BLaER1 treated with 17β-estradiol and CSF1 and Interleukin-3, amounts not matched to agents 10 nM and 100 nM (cell line): ENCODE results near the gene ATP1A1.

Source experiments
- H3K27ac ChIP-seq, 11 experiments: shearing (Covaris generic); formaldehyde crosslinking; 2 replicates each; pipeline ENCODE4 v1.8.1; 2022
- H3K27me3 ChIP-seq, 11 experiments: shearing (Covaris generic); formaldehyde crosslinking; 2 replicates each; pipeline ENCODE4 v1.8.1; 2022
- H3K36me3 ChIP-seq, 11 experiments: shearing (Covaris generic); formaldehyde crosslinking; 2 replicates each; pipeline ENCODE4 v1.8.1; 2022
- H3K4me1 ChIP-seq, 10 experiments: shearing (Covaris generic); formaldehyde crosslinking; 2 replicates each; pipeline ENCODE4 v1.8.1; 2022
- H3K4me2 ChIP-seq, 11 experiments: shearing (Covaris generic); formaldehyde crosslinking; 2 replicates each; pipeline ENCODE4 v1.8.1; 2022
- H3K4me3 ChIP-seq, 10 experiments: shearing (Covaris generic); formaldehyde crosslinking; 2 replicates each; pipeline ENCODE4 v1.8.1; 2022
- H3K9ac ChIP-seq, 11 experiments: shearing (Covaris generic); formaldehyde crosslinking; 2 replicates each; pipeline ENCODE4 v1.8.1; 2022
- H3K9me3 ChIP-seq, 11 experiments: shearing (Covaris generic); formaldehyde crosslinking; replicated peaks in 1 of 11; 2 replicates each; pipeline ENCODE4 v1.8.1; 2022
- H4K20me1 ChIP-seq, 11 experiments: shearing (Covaris generic); formaldehyde crosslinking; 2 replicates each; pipeline ENCODE4 v1.8.1; 2022
- Cebpa-rat ChIP-seq, 11 experiments: shearing (Covaris generic); IDR thresholded peaks; 2 replicates each; pipeline ENCODE4 v1.8.1; 2022

Gene ATP1A1

DNA sequence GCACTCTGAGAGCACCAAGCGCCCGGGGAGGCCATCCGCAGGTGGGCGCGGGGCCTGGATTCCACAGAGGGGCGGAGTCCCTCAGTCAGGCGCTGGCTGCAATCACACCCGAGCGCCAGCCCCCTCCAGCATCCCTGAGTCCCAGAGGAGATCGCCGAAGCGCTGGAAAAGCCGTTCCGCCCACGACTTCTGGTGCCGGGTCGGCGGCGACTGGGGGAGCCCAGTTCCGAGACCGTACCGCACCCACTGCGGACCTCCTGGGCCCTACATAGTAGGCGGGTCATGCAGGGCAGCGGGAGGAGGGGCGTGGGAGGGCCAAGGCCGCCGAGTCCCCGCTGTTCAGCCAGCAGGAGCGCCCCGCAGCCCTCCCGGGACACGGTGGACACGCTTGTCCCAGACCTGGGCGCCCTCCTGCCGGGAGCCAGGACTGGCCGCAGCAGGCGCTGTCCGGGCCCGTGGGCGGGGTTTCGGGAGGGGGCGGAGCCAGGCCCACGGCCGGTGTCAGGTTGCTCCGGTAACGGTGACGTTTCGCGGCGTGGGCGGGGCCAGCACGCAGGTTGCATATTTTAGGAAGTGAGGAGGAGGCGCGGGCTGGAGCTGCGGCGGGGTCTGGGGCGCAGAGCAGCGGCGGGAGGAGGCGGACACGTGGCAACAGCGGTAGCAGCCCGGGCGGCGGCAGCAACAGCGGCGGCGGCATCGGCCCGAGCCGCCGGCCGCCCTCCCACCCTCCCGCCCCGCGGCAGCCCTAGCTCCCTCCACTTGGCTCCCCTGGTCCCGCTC lies at the start of gene ATP1A1:
Gene ATP1A1, plus strand, starts transcription at position 594 of the 780 bp plus-strand sequence. CDS start 268 bp downstream, outside the sequence.
- H3K27me3 ChIP-seq = 0 out of 22 replicates have a peak, but pooled peaks cover 0 to 6% (median 0%) of the 10 kb centered on the region in 11 experiments
- peak within 1 kb of the TSS; percentile 71 to 90 (median 83) for H3K4me3 ChIP-seq
- H3K36me3 ChIP-seq = peaks cover 0 to 11% (median 0%) of the 10 kb centered on the region in 11 experiments; a peak in 3 of 22 replicates
- H3K9ac ChIP-seq = peak within 1 kb of the TSS; percentile 89 to 98 (median 92)
- peak within 1 kb of the TSS; percentile 80 to 97 (median 92) for H3K27ac ChIP-seq
- peaks cover 25 to 42% (median 41%) of the 10 kb centered on the region in 11 experiments; a peak in 21 of 22 replicates for H4K20me1 ChIP-seq
- TF ChIP-seq Cebpa-rat (IDR thresholded peaks at IDR 0.05) = no peak
- H3K4me2 ChIP-seq = peak within 1 kb of the TSS; percentile 87 to 99 (median 96)
- no peaks in the 10 kb centered on the region for H3K9me3 ChIP-seq
- H3K4me1 ChIP-seq = peaks cover 52 to 59% (median 55%) of the 10 kb centered on the region in 10 experiments

DNA sequence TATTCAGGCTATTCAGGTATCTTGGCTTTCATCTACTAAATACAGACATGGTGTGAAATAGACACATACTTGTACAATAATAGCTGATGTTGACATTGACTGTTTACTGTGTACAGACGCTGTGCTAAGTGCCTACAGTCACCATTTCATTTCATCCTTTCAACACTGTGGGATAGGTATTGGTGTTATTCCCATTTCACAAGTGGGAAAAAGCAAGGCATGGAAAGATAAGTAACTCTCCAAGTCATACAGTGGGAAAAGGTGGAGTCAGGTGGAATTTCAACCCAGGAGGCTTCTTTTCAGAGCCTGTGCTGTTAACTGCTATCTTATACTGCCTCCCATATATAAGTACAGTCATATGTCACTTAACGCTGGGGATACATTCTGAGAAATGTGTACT lies 49.6 kb upstream of the ATP1A1 start:
- TF ChIP-seq Cebpa-rat (IDR thresholded peaks at IDR 0.05) = no peak
- Histone ChIP-seq H3K4me2 (no peak overlapping the region), H3K4me1 (peaks cover 0 to 9% (median 6%) of the 10 kb centered on the region in 10 experiments; a peak in 6 of 20 replicates), H4K20me1 (no peaks in the 10 kb centered on the region), H3K27me3 (no peaks in the 10 kb centered on the region), H3K27ac (no peak overlapping the region), H3K9ac (no peak overlapping the region), H3K9me3 (no peaks in the 10 kb centered on the region), H3K36me3 (no peaks in the 10 kb centered on the region), H3K4me3 (no peak overlapping the region)

DNA sequence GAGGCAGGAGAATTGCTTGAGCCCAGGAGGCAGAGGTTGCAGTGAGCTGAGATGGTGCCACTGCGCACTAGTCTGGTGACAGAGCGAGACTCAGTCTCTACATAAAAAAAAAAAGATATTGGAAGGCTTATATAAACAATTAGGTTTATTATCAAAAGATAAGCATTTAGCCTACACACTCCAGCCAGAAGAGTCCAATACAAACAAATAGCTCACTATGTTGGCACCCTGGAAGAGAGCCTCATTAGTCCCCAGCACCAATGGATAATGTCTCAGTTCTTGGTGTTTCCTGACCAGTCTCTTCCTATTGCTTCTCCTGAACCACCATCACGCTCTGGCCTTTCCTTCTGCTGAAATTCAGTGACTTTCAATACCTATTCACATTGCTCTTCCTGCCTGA lies 48.6 kb upstream of the ATP1A1 start:
- H3K4me3 ChIP-seq = no peak overlapping the region
- no peaks in the 10 kb centered on the region for H3K36me3 ChIP-seq
- no peaks in the 10 kb centered on the region for H3K9me3 ChIP-seq
- H3K27me3 ChIP-seq = no peaks in the 10 kb centered on the region
- no peak for TF ChIP-seq Cebpa-rat (IDR thresholded peaks at IDR 0.05)
- peaks cover 0 to 9% (median 6%) of the 10 kb centered on the region in 10 experiments; a peak in 6 of 20 replicates for H3K4me1 ChIP-seq
- no peak overlapping the region for H3K4me2 ChIP-seq
- no peaks in the 10 kb centered on the region for H4K20me1 ChIP-seq
- no peak overlapping the region for H3K27ac ChIP-seq
- H3K9ac ChIP-seq = no peak overlapping the region

DNA sequence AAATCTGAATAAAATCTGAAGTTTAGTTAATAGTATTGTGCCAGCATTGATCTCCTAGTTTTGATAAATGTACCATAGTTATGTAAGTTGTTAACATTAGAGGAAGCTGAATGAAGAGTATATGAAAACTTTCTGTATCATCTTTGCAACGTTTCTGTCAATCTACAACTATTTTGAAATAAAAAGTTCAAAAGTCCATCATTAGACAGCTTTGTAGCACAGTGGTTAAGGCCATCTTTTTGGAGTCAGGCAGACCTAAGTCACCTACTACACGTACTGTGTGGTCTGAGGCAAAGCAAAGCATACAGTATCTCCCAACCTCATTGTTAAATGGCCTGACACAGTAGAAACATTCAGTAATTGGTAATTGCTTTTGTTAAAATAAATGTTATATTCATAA lies 47.9 kb upstream of the ATP1A1 start:
- Histone ChIP-seq H3K36me3 (no peaks in the 10 kb centered on the region), H3K4me1 (peaks cover 0 to 9% (median 6%) of the 10 kb centered on the region in 10 experiments; a peak in 6 of 20 replicates), H3K4me3 (no peak overlapping the region), H3K4me2 (no peak overlapping the region), H3K27ac (no peak overlapping the region), H3K27me3 (no peaks in the 10 kb centered on the region), H3K9me3 (no peaks in the 10 kb centered on the region), H4K20me1 (no peaks in the 10 kb centered on the region), H3K9ac (no peak overlapping the region)
- TF ChIP-seq Cebpa-rat (IDR thresholded peaks at IDR 0.05) = no peak

DNA sequence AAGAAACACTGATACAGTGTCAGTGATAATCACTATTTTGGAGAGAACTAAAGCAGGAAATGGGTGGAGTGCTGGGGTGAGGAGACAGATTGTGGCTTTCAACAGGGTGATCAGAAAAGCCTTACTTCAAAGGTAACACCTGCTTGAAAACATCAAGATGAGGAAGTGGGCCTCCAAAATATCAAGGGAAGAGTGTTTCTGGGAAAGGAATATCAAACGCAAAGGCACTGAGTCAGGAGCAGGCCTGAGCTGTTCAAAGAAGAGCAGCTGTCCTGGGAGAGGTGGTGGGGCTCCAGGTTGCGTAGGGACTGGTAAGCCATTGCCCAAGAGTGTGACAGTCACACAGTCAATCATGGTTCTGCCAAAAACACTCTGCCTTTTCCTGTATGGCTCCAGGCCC lies 47.1 kb upstream of the ATP1A1 start:
- no peak overlapping the region for H3K27ac ChIP-seq
- H3K9me3 ChIP-seq = no peaks in the 10 kb centered on the region
- no peak overlapping the region for H3K9ac ChIP-seq
- H3K27me3 ChIP-seq = no peaks in the 10 kb centered on the region
- no peak for TF ChIP-seq Cebpa-rat (IDR thresholded peaks at IDR 0.05)
- peak overlapping the region in 9 of 11 experiments; percentile 3 to 39 (median 10); a peak in 8 of 22 replicates for H3K4me2 ChIP-seq
- no peak overlapping the region for H3K4me3 ChIP-seq
- H4K20me1 ChIP-seq = no peaks in the 10 kb centered on the region
- no peaks in the 10 kb centered on the region for H3K36me3 ChIP-seq
- peaks cover 0 to 9% (median 6%) of the 10 kb centered on the region in 10 experiments; a peak in 6 of 20 replicates for H3K4me1 ChIP-seq

DNA sequence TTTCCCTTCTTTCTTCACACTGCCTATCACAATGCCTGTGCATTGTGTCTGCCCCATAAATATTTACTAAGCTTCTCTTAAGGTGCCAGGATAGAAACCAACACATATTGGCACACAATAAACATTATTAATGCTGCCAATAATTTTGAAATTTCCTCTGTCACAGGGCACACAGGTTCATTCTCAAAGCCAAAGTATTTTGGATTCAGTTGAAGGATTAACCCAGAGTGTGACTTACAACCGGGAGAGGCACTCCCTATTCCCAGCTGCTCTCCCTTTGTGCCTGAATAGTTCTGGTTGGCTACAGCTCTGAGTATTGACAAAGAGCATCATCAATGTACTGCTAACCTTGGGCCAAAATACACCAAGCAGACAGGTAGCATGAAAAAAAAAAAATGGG lies 46.6 kb upstream of the ATP1A1 start:
- no peak overlapping the region for H3K9ac ChIP-seq
- H3K27ac ChIP-seq = no peak overlapping the region
- no peaks in the 10 kb centered on the region for H3K9me3 ChIP-seq
- no peaks in the 10 kb centered on the region for H3K27me3 ChIP-seq
- no peak overlapping the region for H3K4me3 ChIP-seq
- peak overlapping the region in 2 of 11 experiments; percentile 31 to 39; a peak in 3 of 22 replicates for H3K4me2 ChIP-seq
- peaks cover 0 to 9% (median 6%) of the 10 kb centered on the region in 10 experiments; a peak in 6 of 20 replicates for H3K4me1 ChIP-seq
- no peaks in the 10 kb centered on the region for H3K36me3 ChIP-seq
- no peak for TF ChIP-seq Cebpa-rat (IDR thresholded peaks at IDR 0.05)
- H4K20me1 ChIP-seq = no peaks in the 10 kb centered on the region

DNA sequence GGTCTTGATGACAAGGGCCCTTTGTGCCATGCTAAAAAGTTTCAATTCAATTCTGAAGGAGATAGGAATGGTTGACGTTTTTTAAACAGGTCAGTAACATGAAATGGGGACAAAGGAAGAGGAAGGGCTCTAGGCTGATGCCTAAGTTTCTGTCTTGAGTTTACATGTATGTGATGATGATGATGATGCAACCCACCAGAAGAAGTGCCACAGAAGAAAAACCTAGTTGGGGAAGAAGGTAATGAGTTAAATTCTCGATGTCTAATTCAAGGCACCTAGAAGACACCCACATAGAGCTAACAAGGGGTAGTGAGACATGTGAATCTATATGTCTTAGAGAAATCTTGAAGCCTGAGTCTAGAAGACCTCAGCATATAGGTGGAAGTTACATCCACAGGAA lies 44.4 kb upstream of the ATP1A1 start:
- no peak overlapping the region for H3K9ac ChIP-seq
- H3K4me2 ChIP-seq = no peak overlapping the region
- H3K27me3 ChIP-seq = no peaks in the 10 kb centered on the region
- H3K9me3 ChIP-seq = no peaks in the 10 kb centered on the region
- H3K27ac ChIP-seq = no peak overlapping the region
- TF ChIP-seq Cebpa-rat (IDR thresholded peaks at IDR 0.05) = no peak
- H3K36me3 ChIP-seq = no peaks in the 10 kb centered on the region
- H3K4me3 ChIP-seq = no peak overlapping the region
- H4K20me1 ChIP-seq = no peaks in the 10 kb centered on the region
- peaks cover 0 to 9% (median 6%) of the 10 kb centered on the region in 10 experiments; a peak in 6 of 20 replicates for H3K4me1 ChIP-seq

DNA sequence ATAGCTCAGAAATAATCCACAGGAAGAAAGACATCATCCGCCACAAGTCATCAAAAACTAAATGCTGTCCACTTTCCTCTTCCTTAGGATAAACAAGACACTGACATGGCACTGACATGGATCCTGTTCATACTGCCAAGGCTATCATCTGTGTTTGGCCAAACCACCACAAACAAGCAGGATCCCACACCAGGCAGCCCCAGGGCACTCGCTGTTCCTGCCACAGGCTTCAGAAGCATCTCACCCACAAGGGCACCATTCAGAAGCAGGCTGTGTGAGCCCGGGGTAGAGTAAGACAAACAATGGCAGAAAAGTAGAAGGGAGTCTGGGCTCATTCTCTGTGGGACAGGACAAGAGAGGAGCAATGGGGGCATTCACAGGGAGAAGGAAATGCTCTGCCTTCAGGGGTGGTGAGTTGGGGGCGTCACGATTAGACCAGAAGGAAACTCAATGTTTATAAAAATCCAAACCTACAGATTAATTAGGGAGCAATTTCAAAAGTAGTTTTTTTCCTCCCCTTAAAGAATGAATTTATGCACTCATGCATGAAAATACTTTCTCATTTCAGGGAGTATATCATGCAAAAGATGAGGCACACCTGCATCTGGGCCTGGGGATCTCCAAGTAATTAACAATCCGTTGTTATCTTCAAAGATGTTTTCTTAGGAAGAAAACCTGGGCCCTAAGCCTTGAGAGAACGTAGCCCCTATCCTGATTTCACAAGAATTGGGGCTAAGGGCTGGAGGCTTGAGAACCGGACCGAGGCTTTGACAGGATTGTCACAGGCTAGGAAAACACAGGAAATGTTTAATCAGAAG lies 43.3 kb upstream of the ATP1A1 start:
- Histone ChIP-seq H3K4me1 (peaks cover 0 to 9% (median 6%) of the 10 kb centered on the region in 10 experiments; a peak in 6 of 20 replicates), H3K4me2 (no peak overlapping the region), H3K9me3 (no peaks in the 10 kb centered on the region)

DNA sequence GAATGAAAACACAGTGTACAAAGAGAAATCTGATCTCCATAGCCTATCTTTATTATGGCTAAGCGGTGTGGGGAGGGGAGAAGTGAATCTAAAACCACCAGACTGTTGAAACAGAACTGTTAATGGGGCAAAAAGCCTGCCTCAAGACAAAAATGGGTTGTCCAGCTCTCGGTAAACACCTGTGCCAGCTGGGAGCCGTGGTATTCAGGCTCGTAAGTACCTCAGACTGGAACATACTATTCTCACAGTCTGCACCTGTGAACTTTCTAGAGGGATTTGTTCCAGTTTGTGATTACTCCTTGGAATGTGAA lies 42.7 kb upstream of the ATP1A1 start:
- no peak for TF ChIP-seq Cebpa-rat (IDR thresholded peaks at IDR 0.05)

More for the DNA sequence above, 43.3 kb upstream of the ATP1A1 start:
- no peaks in the 10 kb centered on the region for H3K27me3 ChIP-seq
- H3K27ac ChIP-seq = no peak overlapping the region
- no peak overlapping the region for H3K9ac ChIP-seq
- TF ChIP-seq Cebpa-rat (IDR thresholded peaks at IDR 0.05) = no peak
- H3K36me3 ChIP-seq = no peaks in the 10 kb centered on the region
- no peaks in the 10 kb centered on the region for H4K20me1 ChIP-seq
- H3K4me3 ChIP-seq = no peak overlapping the region

More for the DNA sequence above, 42.7 kb upstream of the ATP1A1 start:
- Histone ChIP-seq H3K4me1 (peaks cover 0 to 9% (median 6%) of the 10 kb centered on the region in 10 experiments; a peak in 6 of 20 replicates), H3K27me3 (no peaks in the 10 kb centered on the region), H3K36me3 (no peaks in the 10 kb centered on the region), H3K4me3 (no peak overlapping the region), H3K27ac (no peak overlapping the region), H3K9me3 (no peaks in the 10 kb centered on the region), H4K20me1 (no peaks in the 10 kb centered on the region), H3K4me2 (no peak overlapping the region), H3K9ac (no peak overlapping the region)
